HEK293 (cell line): ENCODE data around the gene NOVA2.

Experiments used
- ATF2 ChIP-seq: fragments of 450-650 bp; formaldehyde crosslinking; IDR thresholded peaks from 2 replicates; pipeline ENCODE4 v1.5.1; 2016; ENCODE audit warnings: missing biosample characterization, missing genetic modification characterization, low read depth
- BCL11A ChIP-seq: fragments of 450-650 bp; formaldehyde crosslinking; IDR thresholded peaks from 2 replicates; pipeline ENCODE4 v1.5.1; 2016; ENCODE audit warnings: low read depth, missing biosample characterization, missing genetic modification characterization
- BCL11B ChIP-seq: fragments of 450-650 bp; formaldehyde crosslinking; IDR thresholded peaks from 2 replicates; pipeline ENCODE4 v1.5.1; 2016; ENCODE audit warnings: low read depth, missing biosample characterization, missing genetic modification characterization
- HOXD13 ChIP-seq: sonication (generic); formaldehyde crosslinking; IDR thresholded peaks from 2 replicates; pipeline ENCODE4 v1.8.0; 2022; ENCODE audit warnings: missing genetic modification reagents, borderline replicate concordance
- KLF10 ChIP-seq: fragments of 450-650 bp; IDR thresholded peaks from 2 replicates; pipeline ENCODE4 v1.5.1; 2018; ENCODE audit warnings: missing biosample characterization, mild to moderate bottlenecking, missing genetic modification characterization
- PBX3 ChIP-seq: sonication (generic); formaldehyde crosslinking; IDR thresholded peaks from 2 replicates; pipeline ENCODE4 v1.8.1; 2022; ENCODE audit warnings: mild to moderate bottlenecking, moderate library complexity, missing genetic modification reagents
- TCF7L2 ChIP-seq: IDR thresholded peaks from 2 replicates; pipeline ENCODE4 v1.6.1; 2011; ENCODE audit warnings: low read depth, mild to moderate bottlenecking, inconsistent platforms, low read length, moderate library complexity, borderline replicate concordance
- WT1 ChIP-seq: fragments of 450-650 bp; formaldehyde crosslinking; IDR thresholded peaks from 2 replicates; pipeline ENCODE4 v1.5.1; 2016; ENCODE audit warnings: missing biosample characterization, missing genetic modification characterization
- ZBTB1 ChIP-seq: fragments of 450-650 bp; formaldehyde crosslinking; IDR thresholded peaks from 2 replicates; pipeline ENCODE4 v1.5.1; 2016; ENCODE audit warnings: missing biosample characterization, missing genetic modification characterization
- ZFP69B ChIP-seq: fragments of 450-650 bp; formaldehyde crosslinking; IDR thresholded peaks from 2 replicates; pipeline ENCODE4 v1.5.1; 2016; ENCODE audit warnings: missing biosample characterization, missing genetic modification characterization
- ZNF221 ChIP-seq: fragments of 450-650 bp; formaldehyde crosslinking; IDR thresholded peaks from 2 replicates; pipeline ENCODE4 v1.5.1; 2017; ENCODE audit warnings: missing biosample characterization, missing genetic modification characterization, borderline replicate concordance
- ZNF24 ChIP-seq: fragments of 450-650 bp; formaldehyde crosslinking; IDR thresholded peaks from 2 replicates; pipeline ENCODE4 v1.5.1; 2016; ENCODE audit warnings: missing biosample characterization, missing genetic modification characterization
- ZNF366 ChIP-seq: fragments of 450-650 bp; formaldehyde crosslinking; conservative IDR thresholded peaks from 2 replicates; pipeline ENCODE4 v1.5.1; 2016; ENCODE audit warnings: missing biosample characterization, missing genetic modification characterization
- ZNF433 ChIP-seq: fragments of 450-650 bp; formaldehyde crosslinking; IDR thresholded peaks from 2 replicates; pipeline ENCODE4 v1.5.1; 2016; ENCODE audit warnings: missing biosample characterization, missing genetic modification characterization, low read depth
- ZNF518A ChIP-seq: fragments of 450-650 bp; formaldehyde crosslinking; conservative IDR thresholded peaks from 2 replicates; pipeline ENCODE4 v1.5.1; 2016; ENCODE audit warnings: low read depth, missing biosample characterization, missing genetic modification characterization
- ZNF670 ChIP-seq: fragments of 450-650 bp; formaldehyde crosslinking; IDR thresholded peaks from 2 replicates; pipeline ENCODE4 v1.5.1; 2016; ENCODE audit warnings: missing biosample characterization, missing genetic modification characterization, low read depth
- ZNF707 ChIP-seq: fragments of 450-650 bp; formaldehyde crosslinking; IDR thresholded peaks from 2 replicates; pipeline ENCODE4 v1.5.1; 2016; ENCODE audit warnings: missing biosample characterization, missing genetic modification characterization
- ZNF768 ChIP-seq: fragments of 450-650 bp; formaldehyde crosslinking; IDR thresholded peaks from 2 replicates; pipeline ENCODE4 v1.5.1; 2018; ENCODE audit warnings: missing biosample characterization, mild to moderate bottlenecking, missing genetic modification characterization
- ZNF777 ChIP-seq: fragments of 450-650 bp; formaldehyde crosslinking; IDR thresholded peaks from 2 replicates; pipeline ENCODE4 v1.5.1; 2017; ENCODE audit warnings: missing biosample characterization, missing genetic modification characterization, borderline replicate concordance
- ZSCAN16 ChIP-seq: fragments of 450-650 bp; formaldehyde crosslinking; IDR thresholded peaks from 2 replicates; pipeline ENCODE4 v1.5.1; 2016; ENCODE audit warnings: missing biosample characterization, missing genetic modification characterization
- ZSCAN4 ChIP-seq: fragments of 450-650 bp; formaldehyde crosslinking; IDR thresholded peaks from 2 replicates; pipeline ENCODE4 v1.5.1; 2017; ENCODE audit warnings: missing biosample characterization, missing genetic modification characterization
- TF ChIP-seq, protein P1 (sequence below): fragments of 450-650 bp; formaldehyde crosslinking; IDR thresholded peaks from 2 replicates; pipeline ENCODE4 v1.5.1; 2016; ENCODE audit warnings: missing biosample characterization, missing genetic modification characterization
- TF ChIP-seq, protein P2 (sequence below): IDR thresholded peaks from 2 replicates; pipeline ENCODE4 v1.6.1; 2011; ENCODE audit warnings: mild to moderate bottlenecking, low read depth, low read length, borderline replicate concordance
- TF ChIP-seq, protein P3 (sequence below): fragments of 450-650 bp; formaldehyde crosslinking; IDR thresholded peaks from 2 replicates; pipeline ENCODE4 v1.5.1; 2016; ENCODE audit warnings: missing biosample characterization, missing genetic modification characterization

NOVA2 gene

GRCh38 chr19:45999653-46000121 is 26.0 kb upstream of the NOVA2 start (continued):
- TF ChIP-seq ZNF518A (tag by site-specific recombination) = 0 out of 2 replicates have a peak, but pooled peaks have one; percentile 23
- peak; percentile 87 for TF ChIP-seq ZNF24 (tag by site-specific recombination)
- no peak for TF ChIP-seq ZNF670 (tag by site-specific recombination)
- TF ChIP-seq HOXD13 (CRISPR knock-in tag) = no peak
- no peak for TF ChIP-seq PBX3 (CRISPR knock-in tag)
- peak; percentile 73; the same call in 1 of the 2 replicates for TF ChIP-seq ZNF366 (tag by site-specific recombination)
- TF ChIP-seq, protein P1, sequence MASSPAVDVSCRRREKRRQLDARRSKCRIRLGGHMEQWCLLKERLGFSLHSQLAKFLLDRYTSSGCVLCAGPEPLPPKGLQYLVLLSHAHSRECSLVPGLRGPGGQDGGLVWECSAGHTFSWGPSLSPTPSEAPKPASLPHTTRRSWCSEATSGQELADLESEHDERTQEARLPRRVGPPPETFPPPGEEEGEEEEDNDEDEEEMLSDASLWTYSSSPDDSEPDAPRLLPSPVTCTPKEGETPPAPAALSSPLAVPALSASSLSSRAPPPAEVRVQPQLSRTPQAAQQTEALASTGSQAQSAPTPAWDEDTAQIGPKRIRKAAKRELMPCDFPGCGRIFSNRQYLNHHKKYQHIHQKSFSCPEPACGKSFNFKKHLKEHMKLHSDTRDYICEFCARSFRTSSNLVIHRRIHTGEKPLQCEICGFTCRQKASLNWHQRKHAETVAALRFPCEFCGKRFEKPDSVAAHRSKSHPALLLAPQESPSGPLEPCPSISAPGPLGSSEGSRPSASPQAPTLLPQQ (tag by site-specific recombination) = peak; percentile 88
- no peak; the same call in 1 of the 2 replicates for TF ChIP-seq ZNF777 (tag by site-specific recombination)
- peak; percentile 63 for TF ChIP-seq BCL11A
- TF ChIP-seq, protein P2, sequence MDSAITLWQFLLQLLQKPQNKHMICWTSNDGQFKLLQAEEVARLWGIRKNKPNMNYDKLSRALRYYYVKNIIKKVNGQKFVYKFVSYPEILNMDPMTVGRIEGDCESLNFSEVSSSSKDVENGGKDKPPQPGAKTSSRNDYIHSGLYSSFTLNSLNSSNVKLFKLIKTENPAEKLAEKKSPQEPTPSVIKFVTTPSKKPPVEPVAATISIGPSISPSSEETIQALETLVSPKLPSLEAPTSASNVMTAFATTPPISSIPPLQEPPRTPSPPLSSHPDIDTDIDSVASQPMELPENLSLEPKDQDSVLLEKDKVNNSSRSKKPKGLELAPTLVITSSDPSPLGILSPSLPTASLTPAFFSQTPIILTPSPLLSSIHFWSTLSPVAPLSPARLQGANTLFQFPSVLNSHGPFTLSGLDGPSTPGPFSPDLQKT = no peak
- no peak for TF ChIP-seq ZNF707 (tag by site-specific recombination)
- no peak for TF ChIP-seq TCF7L2
- TF ChIP-seq ZNF221 (tag by site-specific recombination) = no peak
- TF ChIP-seq, protein P3, sequence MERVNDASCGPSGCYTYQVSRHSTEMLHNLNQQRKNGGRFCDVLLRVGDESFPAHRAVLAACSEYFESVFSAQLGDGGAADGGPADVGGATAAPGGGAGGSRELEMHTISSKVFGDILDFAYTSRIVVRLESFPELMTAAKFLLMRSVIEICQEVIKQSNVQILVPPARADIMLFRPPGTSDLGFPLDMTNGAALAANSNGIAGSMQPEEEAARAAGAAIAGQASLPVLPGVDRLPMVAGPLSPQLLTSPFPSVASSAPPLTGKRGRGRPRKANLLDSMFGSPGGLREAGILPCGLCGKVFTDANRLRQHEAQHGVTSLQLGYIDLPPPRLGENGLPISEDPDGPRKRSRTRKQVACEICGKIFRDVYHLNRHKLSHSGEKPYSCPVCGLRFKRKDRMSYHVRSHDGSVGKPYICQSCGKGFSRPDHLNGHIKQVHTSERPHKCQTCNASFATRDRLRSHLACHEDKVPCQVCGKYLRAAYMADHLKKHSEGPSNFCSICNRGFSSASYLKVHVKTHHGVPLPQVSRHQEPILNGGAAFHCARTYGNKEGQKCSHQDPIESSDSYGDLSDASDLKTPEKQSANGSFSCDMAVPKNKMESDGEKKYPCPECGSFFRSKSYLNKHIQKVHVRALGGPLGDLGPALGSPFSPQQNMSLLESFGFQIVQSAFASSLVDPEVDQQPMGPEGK (tag by site-specific recombination) = peak; percentile 98
- no peak for TF ChIP-seq KLF10 (tag by site-specific recombination)
- no peak for TF ChIP-seq ZNF768 (tag by site-specific recombination)
- no peak for TF ChIP-seq ZNF433
- peak; percentile 100 for TF ChIP-seq ATF2 (tag by site-specific recombination)
- peak; percentile 84; the same call in 1 of the 2 replicates for TF ChIP-seq ZFP69B (tag by site-specific recombination)
- TF ChIP-seq WT1 (tag by site-specific recombination) = no peak
- TF ChIP-seq ZSCAN4 = peak; percentile 66
- TF ChIP-seq ZSCAN16 (tag by site-specific recombination) = no peak
- no peak; the same call in 1 of the 2 replicates for TF ChIP-seq BCL11B (tag by site-specific recombination)
- no peak; the same call in 1 of the 2 replicates for TF ChIP-seq ZBTB1 (tag by site-specific recombination)
